Fibroblast of lung (primary cell): ENCODE results near the gene ZBTB16.

Experiments used
- CTCF ChIP-seq, 2 donors: IDR thresholded peaks in 1 of 2; conservative IDR thresholded peaks in 1 of 2; 1 replicate in 1 of 2; 2 replicates in 1 of 2; pipeline ENCODE4 v1.5.1; 2011 to 2012; ENCODE audit warnings: low read length in 2 of 2, control low read depth in 1 of 2, inconsistent platforms in 1 of 2, low read depth in 1 of 2, mild to moderate bottlenecking in 1 of 2
- EZH2 ChIP-seq: IDR thresholded peaks from 2 replicates; pipeline ENCODE4 v1.5.1; 2012; ENCODE audit warnings: low read length, control low read depth, mild to moderate bottlenecking; ENCODE audit errors: missing control alignments

- TF ChIP-seq CTCF (conservative IDR thresholded peaks at IDR 0.05 in 1 of 2, IDR thresholded peaks at IDR 0.05 in 1 of 2; ENCODE audit: low read depth in 1 of 2, low read length in 2 of 2), result peak in 1 of 2 donors; percentile 12
- peak; percentile 74 for TF ChIP-seq EZH2
Measured at GRCh38 chr11:114059278-114059983, at the start of gene ZBTB16.
